ENCODE measurements around the gene TKTL1. TPM values are rescaled to one million over a fixed set of nuclear protein-coding genes. Genes with fewer than 3 reads are reported as not detected.
A peak's percentile ranks its signal among the peaks of the same experiment; 100 is the strongest.

Gene TKTL1
- total RNA-seq, 1 donor from 2014 or later, result not detected

GRCh38 chrX:154325541-154325940 lies 29.9 kb downstream of the TKTL1 start:
- no peak overlapping the region for H3K27ac Mint-ChIP-seq (ENCODE audit: unreplicated experiment)
- no peak overlapping the region for H3K4me3 Mint-ChIP-seq (ENCODE audit: unreplicated experiment)
- peaks cover 2% of the 10 kb centered on the region for H3K9me3 Mint-ChIP-seq (ENCODE audit: low read depth)

GRCh38 chrX:154327038-154327820 lies 31.6 kb downstream of the TKTL1 start:
- Mint-ChIP-seq H3K4me3 (ENCODE audit: unreplicated experiment) (no peak overlapping the region), H3K36me3 (ENCODE audit: low read depth) (no peaks in the 10 kb centered on the region), H3K27me3 (ENCODE audit: low read depth) (peaks cover 2% of the 10 kb centered on the region), H3K27ac (ENCODE audit: unreplicated experiment) (peak overlapping the region; percentile 33), H3K9me3 (ENCODE audit: low read depth) (peaks cover 2% of the 10 kb centered on the region), H3K4me1 (ENCODE audit: low read depth) (peaks cover 34% of the 10 kb centered on the region)
- TF ChIP-seq, protein P1, sequence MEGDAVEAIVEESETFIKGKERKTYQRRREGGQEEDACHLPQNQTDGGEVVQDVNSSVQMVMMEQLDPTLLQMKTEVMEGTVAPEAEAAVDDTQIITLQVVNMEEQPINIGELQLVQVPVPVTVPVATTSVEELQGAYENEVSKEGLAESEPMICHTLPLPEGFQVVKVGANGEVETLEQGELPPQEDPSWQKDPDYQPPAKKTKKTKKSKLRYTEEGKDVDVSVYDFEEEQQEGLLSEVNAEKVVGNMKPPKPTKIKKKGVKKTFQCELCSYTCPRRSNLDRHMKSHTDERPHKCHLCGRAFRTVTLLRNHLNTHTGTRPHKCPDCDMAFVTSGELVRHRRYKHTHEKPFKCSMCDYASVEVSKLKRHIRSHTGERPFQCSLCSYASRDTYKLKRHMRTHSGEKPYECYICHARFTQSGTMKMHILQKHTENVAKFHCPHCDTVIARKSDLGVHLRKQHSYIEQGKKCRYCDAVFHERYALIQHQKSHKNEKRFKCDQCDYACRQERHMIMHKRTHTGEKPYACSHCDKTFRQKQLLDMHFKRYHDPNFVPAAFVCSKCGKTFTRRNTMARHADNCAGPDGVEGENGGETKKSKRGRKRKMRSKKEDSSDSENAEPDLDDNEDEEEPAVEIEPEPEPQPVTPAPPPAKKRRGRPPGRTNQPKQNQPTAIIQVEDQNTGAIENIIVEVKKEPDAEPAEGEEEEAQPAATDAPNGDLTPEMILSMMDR (IDR thresholded peaks at IDR 0.05), result no peak
- DNase-seq (ENCODE audit: low spot score), result no peak

More at GRCh38 chrX:154325541-154325940, 29.9 kb downstream of the TKTL1 start:
- H3K36me3 Mint-ChIP-seq (ENCODE audit: low read depth), result no peaks in the 10 kb centered on the region
- peaks cover 12% of the 10 kb centered on the region for H3K27me3 Mint-ChIP-seq (ENCODE audit: low read depth)
- TF ChIP-seq, protein P1 (IDR thresholded peaks at IDR 0.05), result no peak
- peaks cover 34% of the 10 kb centered on the region for H3K4me1 Mint-ChIP-seq (ENCODE audit: low read depth)
- no peak for DNase-seq (ENCODE audit: low spot score)

- Mint-ChIP-seq H3K36me3 (ENCODE audit: low read depth) (no peaks in the 10 kb centered on the region), H3K27me3 (ENCODE audit: low read depth) (peaks cover 2% of the 10 kb centered on the region), H3K4me1 (ENCODE audit: low read depth) (peaks cover 34% of the 10 kb centered on the region), H3K27ac (ENCODE audit: unreplicated experiment) (no peak overlapping the region), H3K9me3 (ENCODE audit: low read depth) (peaks cover 2% of the 10 kb centered on the region), H3K4me3 (ENCODE audit: unreplicated experiment) (no peak overlapping the region)
- TF ChIP-seq, protein P1 (IDR thresholded peaks at IDR 0.05), result no peak
- DNase-seq (ENCODE audit: low spot score), result no peak
Observed at GRCh38 chrX:154328646-154329045, 33.1 kb downstream of the TKTL1 start.

- TF ChIP-seq, protein P1 (IDR thresholded peaks at IDR 0.05), result no peak
- Mint-ChIP-seq H3K27me3 (ENCODE audit: low read depth) (peaks cover 2% of the 10 kb centered on the region), H3K9me3 (ENCODE audit: low read depth) (peaks cover 2% of the 10 kb centered on the region), H3K27ac (ENCODE audit: unreplicated experiment) (no peak overlapping the region), H3K36me3 (ENCODE audit: low read depth) (no peaks in the 10 kb centered on the region), H3K4me3 (ENCODE audit: unreplicated experiment) (no peak overlapping the region), H3K4me1 (ENCODE audit: low read depth) (peaks cover 34% of the 10 kb centered on the region)
- no peak for DNase-seq (ENCODE audit: low spot score)
Observed at GRCh38 chrX:154329294-154329693, 33.7 kb downstream of the TKTL1 start.

- no peak overlapping the region for H3K27ac Mint-ChIP-seq (ENCODE audit: unreplicated experiment)
- H3K27me3 Mint-ChIP-seq (ENCODE audit: low read depth), result peaks cover 2% of the 10 kb centered on the region
- no peaks in the 10 kb centered on the region for H3K36me3 Mint-ChIP-seq (ENCODE audit: low read depth)
- H3K9me3 Mint-ChIP-seq (ENCODE audit: low read depth), result no peaks in the 10 kb centered on the region
- peak; percentile 92 for DNase-seq (ENCODE audit: low spot score)
- no peak overlapping the region for H3K4me3 Mint-ChIP-seq (ENCODE audit: unreplicated experiment)
- TF ChIP-seq, protein P1 (IDR thresholded peaks at IDR 0.05), result no peak
- peaks cover 8% of the 10 kb centered on the region for H3K4me1 Mint-ChIP-seq (ENCODE audit: low read depth)
Observed at GRCh38 chrX:154332561-154332960, 37.0 kb downstream of the TKTL1 start.
